ENCODE measurements around the gene HPS5.
"Not testable (repeated sequence)": the region's sequence is repeated elsewhere in the genome, so short reads cannot be mapped to it uniquely, and the experiment has no call there.

Gene HPS5

DNA sequence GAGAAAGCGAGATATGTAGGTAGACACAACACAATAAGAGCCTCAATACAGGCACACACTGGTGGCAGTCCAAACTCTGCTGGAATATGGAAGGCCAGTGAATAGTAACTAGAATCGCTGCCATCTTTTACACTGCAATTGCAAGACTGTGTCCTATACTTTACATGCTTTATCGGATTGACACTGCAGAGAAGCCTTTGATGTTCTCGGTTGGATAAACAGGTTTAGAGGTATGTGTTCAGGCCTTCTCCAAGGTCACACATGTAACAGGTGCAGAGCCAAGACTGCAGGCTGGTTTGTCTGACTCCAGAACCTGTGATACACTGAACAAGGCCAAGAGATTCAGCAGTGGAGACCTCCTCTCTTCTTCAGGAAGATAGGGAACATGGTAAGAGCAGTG is 50.7 kb downstream of the HPS5 start:
- in situ Hi-C loops (cut with HindIII; ENCODE audit: low sequenced_read_pairs), result no loop called here

DNA sequence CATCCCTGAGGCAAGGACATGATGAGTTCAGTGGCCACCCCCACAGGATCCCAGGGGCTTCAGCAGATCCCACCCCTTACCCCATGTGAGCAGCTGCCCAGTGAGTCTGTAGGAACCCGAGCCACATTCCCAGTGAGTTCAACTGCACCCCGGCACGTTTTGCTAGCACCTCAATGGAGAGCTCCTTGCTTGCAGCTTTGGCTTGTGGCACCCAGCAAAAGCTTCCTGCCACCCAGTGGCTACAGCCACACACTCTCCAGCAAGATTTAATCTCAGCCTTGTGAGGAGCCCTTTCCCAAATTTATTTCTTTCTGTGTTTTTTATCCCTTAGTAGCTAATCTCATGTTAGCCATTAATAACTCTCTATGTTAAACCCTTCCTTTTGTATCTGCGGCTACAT is 51.8 kb downstream of the HPS5 start:
- in situ Hi-C loops (cut with HindIII; ENCODE audit: low sequenced_read_pairs), result no loop called here

DNA sequence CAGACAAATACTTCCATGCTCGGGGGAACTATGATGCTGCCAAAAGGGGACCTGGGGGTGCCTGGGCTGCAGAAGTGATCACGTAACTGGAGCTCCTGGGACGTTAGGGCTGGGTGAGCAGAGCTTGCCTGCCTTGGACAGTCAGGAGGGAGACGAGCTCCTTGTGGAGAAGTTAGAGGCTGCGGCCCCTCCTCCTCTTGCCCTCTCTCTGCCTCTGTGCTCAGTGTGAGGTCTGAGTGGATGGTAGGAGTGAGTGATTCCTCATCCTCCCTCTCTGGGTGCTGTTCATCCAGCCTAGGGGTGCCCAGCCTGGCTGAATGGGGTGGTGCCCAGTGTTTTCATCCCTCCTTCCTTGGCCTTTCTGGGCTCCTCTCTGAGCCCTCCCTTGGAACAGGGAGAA is 52.7 kb downstream of the HPS5 start:
- in situ Hi-C loops (cut with HindIII; ENCODE audit: low sequenced_read_pairs), result not testable (repeated sequence)

DNA sequence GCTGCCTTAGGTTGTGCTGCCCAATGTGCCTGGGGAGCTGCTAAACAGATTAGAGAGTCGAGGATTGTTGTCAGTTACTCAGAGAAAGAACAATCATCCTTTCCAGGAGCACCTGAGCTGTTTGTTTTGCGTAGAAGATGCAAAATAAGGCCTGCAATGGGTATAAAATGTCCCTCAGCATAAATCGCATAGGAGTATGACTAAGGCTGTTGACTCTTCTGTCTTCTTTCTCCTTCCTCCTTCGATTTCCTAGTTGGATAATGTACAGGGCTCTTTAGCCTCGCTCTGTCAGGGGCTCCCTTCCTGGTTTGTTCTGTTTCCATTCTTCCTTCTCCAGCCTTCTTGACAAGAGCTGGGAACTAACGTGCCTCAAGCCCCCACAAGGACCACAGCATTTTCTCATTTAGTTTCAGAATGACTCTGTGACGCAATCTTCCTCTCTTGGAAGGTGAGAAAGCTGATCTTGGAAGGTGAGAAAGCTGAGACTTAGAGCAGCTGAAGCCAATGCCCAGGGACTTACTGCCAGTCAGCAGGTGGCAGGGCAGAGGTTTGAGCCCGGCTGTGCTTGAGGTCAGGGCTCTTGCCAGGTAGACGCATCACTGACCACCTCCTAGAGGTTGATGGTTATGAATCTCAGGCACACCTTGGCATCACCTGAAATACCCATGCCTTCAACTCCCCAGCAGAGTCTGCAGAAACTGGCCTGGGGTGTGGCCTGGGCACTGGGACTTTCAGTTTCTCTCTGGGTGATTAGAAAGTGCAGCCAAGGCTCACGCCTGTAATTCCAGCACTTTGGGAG is 54.4 kb downstream of the HPS5 start:
- in situ Hi-C loops (cut with HindIII; ENCODE audit: low sequenced_read_pairs), result not testable (repeated sequence)

DNA sequence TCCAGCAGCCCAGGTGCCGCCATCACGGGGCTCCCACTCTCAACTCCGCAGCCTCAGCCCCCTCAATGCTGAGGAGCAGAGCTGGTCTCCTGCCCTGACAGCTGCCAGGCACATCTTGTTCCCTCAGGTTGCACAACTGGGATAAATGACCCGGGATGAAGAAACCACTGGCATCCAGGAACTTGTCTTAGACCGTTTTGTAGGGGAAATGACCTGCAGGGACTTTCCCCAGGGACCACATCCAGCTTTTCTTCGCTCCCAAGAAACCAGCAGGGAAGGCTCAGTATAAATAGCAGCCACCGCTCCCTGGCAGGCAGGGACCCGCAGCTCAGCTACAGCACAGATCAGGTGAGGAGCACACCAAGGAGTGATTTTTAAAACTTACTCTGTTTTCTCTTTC is 56.0 kb downstream of the HPS5 start, which contains the start of gene SAA1:
Gene SAA1 (plus strand): TSS at position 316 of the 400 bp plus-strand sequence. CDS start 624 bp downstream, outside the sequence.
- in situ Hi-C loops (cut with HindIII; ENCODE audit: low sequenced_read_pairs), result no loop called here

DNA sequence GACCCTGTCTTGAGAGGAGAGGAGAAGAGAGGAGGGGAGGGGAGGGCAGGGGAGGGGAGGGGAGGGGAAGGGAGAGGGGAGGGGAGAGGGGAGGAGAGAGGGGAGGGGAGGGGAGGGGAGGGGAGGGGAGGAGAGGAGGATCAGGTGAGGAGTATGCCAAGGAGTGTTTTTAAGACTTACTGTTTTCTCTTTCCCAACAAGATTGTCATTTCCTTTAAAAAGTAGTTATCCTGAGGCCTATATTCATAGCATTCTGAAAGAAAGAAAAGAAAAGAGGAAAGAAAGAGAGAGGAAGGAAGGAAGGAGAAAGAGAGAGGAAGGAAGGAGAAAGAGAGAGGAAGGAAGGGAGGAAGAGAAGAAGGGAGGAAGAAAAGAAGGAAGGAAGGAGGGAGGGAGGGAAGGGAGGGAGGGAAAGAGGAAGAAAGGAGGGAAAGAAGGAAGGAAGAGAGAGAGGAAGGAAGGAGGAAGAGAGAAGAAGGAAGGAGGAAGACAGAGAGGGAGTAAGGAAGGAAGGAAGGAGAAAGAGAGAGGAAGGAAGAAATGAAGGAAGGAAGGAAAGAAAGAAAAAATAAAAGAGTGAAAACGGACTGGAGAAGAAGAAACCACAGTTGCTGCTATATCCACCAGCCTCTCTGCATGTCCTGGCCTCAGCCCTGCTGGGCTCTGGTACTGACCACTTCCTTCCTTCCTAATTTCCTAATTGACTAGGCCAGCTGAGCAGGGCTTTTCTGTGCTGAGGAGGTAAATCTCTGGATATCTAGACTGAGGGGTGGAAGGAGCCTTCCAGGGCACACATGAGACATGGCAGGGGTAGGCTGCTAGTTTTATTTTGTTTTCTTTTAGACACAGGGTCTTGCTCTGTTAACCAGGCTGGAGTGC is 57.0 kb downstream of the HPS5 start:
- in situ Hi-C loops (cut with HindIII; ENCODE audit: low sequenced_read_pairs), result no loop called here

DNA sequence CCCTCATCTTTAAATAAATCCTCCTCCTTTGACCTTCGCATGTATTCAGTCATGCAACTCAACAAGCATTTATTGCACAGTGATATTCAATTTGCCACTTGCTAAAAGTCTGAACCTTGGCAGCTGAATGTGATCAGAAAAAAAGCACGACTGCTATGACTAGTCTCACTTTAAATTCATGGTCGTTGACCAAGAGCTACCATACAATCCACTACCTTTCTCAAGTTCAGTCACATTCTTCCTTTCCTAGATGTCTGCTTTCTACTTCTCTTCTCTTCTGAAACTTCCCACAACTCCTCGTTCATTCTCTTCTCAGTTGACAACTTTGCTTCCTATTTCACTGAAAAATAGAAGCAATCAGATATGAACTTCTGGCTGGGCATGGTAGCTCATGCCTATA is 57.9 kb downstream of the HPS5 start:
- in situ Hi-C loops (cut with HindIII; ENCODE audit: low sequenced_read_pairs), result no loop called here

DNA sequence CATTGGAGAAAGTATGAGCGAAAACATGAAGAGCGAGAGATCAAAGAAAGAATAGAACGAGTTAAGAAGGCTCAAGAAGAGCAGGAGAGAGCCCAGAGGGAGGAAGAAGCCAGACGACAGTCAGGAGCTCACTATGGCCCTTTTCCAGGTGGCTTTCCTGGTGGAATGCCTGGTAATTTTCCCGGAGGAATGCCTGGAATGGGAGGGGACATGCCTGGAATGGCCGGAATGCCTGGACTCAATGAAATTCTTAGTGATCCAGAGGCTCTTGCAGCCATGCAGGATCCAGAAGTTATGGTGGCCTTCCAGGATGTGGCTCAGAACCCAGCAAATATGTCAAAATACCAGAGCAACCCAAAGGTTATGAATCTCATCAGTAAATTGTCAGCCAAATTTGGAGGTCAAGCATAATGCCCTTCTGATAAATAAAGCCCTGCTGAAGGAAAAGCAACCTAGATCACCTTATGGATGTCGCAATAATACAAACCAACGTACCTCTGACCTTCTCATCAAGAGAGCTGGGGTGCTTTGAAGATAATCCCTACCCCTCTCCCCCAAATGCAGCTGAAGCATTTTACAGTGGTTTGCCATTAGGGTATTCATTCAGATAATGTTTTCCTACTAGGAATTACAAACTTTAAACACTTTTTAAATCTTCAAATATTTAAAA is 59.1 kb downstream of the HPS5 start:
- in situ Hi-C loops (cut with HindIII; ENCODE audit: low sequenced_read_pairs), result not testable (repeated sequence)

DNA sequence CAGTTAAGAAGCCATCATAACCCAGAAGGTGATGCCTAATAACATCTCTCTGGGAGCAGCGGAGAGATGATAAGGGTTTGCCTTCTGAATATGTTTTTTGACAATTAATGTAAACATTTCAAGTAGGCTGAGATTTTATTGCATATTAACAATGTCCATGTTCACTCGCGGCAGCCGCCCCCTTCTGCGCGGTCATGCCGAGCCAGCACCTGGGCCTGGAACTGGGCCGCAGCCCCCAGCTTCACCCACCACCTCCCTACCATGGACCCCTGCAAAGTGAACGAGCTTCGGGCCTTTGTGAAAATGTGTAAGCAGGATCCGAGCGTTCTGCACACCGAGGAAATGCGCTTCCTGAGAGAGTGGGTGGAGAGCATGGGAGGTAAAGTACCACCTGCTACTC is 60.2 kb downstream of the HPS5 start:
- in situ Hi-C loops (cut with HindIII; ENCODE audit: low sequenced_read_pairs), result no loop called here

DNA sequence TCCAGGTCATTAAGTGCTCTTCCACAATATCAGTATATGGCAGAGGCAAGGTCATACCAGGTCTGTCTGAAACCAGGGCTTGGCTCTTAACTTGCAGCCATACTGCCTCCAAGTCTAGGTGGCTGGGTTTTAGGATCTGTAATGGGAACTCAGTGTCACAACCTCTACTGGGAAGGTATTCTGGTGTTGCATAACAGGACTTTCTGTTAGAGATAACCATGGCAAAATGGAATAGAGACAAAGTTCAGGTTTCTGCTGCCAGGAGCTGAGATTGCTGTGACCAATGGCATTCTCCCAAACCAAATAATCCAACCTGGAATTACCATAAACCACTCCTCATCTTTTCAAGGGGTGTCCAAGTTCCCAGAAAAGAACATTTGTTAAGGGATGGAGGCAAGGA is 62.7 kb downstream of the HPS5 start:
- in situ Hi-C loops (cut with HindIII; ENCODE audit: low sequenced_read_pairs), result no loop called here

DNA sequence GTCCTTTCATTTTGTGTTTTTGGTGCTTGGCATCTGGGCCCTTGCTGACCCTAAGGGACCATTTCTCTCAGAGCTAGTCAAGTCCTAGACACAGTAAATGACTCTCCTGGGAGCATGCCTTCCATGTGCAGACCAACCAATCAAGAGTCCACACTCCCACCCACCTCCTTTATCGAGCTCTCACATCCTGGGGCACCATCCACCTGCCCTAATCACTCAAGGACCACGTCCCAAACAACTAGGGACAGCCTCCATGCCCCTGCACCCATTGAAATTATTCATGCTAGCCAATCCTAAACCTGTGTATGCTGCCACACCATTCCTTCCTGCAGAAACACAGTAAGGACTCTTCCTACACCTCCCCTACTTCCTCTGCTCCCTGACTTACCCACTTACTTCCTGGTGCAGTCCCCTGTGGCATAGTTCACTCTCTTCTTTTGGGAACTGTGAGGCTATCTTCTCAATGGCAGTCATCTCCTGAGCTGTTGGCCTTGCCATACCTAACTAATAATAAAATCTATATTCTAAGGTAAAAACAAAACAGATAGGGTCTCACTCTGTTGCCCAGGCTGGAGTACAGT is 67.1 kb downstream of the HPS5 start:
- in situ Hi-C loops (cut with HindIII; ENCODE audit: low sequenced_read_pairs), result no loop called here

DNA sequence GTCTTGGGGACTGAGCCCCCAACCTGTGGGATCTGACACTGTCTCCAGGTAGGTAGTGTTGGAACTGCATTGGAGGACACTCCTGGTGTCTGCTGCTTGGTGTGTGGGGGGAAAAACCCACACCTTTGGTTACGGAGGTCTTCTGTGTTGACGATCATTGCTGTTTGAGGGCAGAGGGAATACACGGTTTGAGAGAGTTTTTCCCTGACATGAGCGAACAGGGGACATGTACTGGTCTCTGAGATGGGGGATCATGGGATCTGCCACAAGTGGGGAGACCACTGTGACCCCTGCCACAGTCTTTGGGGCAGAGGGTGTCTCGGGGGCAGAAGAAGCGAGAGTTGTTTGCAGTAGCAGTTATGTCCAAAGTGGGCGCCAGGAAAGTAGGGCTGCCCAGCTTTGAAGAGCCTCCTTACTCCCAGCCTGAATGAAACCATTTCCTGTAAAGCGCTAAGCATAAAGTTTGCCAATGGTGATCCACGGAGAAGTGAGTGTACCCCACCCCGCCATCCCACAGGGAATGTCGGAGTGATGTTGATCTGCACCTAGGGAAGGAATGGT is 68.1 kb downstream of the HPS5 start:
- in situ Hi-C loops (cut with HindIII; ENCODE audit: low sequenced_read_pairs), result no loop called here

DNA sequence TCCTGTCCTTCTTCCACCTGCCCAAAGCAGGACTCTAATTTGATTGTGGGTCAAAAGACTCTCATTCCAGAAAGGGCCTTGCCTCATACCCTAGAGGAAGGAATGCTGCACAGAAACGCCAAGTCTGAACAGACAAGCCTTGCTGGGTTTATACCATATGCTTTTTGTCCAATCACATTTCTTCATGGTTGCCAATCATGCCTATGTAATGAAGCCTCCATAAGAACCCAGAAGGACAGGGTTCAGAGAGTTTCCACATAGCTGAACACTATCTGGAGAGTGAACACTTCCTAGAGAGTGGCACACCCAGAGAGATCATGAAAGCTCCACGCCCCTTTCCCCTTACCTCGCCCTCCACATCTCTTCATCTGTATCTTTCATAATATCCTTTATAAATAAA is 68.7 kb downstream of the HPS5 start:
- in situ Hi-C loops (cut with HindIII; ENCODE audit: low sequenced_read_pairs), result no loop called here

DNA sequence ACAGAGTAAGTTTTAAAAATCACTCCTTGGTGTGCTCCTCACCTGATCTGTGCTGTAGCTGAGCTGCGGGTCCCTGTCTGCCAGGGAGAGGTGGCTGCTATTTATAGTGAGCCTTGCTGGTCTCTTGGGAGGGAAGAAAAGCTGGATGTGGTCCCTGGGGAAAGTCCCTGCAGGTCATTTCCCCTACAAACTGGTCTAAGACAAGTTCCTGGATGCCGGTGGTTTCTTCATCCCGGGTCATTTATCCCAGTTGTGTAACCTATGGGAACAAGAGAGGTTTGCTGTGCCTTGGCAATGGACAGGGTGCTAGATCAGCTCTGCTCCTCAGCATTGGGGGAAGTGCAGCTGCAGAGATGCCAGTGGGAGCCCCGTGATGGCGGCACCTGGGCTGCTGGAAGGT is 73.4 kb downstream of the HPS5 start, which contains the start of gene SAA2:
Gene SAA2 (minus strand): TSS at position 108 of the 400 bp plus-strand sequence. CDS start 657 bp downstream, outside the sequence.
- in situ Hi-C loops (cut with HindIII; ENCODE audit: low sequenced_read_pairs), result no loop called here

DNA sequence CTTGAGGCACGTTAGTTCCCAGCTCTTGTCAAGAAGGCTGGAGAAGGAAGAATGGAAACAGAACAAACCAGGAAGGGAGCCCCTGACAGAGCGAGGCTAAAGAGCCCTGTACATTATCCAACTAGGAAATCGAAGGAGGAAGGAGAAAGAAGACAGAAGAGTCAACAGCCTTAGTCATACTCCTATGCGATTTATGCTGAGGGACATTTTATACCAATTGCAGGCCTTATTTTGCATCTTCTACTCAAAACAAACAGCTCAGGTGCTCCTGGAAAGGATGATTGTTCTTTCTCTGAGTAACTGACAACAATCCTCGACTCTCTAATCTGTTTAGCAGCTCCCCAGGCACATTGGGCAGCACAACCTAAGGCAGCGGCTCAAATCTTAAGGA is 74.8 kb downstream of the HPS5 start:
- in situ Hi-C loops (cut with HindIII; ENCODE audit: low sequenced_read_pairs), result not testable (repeated sequence)

DNA sequence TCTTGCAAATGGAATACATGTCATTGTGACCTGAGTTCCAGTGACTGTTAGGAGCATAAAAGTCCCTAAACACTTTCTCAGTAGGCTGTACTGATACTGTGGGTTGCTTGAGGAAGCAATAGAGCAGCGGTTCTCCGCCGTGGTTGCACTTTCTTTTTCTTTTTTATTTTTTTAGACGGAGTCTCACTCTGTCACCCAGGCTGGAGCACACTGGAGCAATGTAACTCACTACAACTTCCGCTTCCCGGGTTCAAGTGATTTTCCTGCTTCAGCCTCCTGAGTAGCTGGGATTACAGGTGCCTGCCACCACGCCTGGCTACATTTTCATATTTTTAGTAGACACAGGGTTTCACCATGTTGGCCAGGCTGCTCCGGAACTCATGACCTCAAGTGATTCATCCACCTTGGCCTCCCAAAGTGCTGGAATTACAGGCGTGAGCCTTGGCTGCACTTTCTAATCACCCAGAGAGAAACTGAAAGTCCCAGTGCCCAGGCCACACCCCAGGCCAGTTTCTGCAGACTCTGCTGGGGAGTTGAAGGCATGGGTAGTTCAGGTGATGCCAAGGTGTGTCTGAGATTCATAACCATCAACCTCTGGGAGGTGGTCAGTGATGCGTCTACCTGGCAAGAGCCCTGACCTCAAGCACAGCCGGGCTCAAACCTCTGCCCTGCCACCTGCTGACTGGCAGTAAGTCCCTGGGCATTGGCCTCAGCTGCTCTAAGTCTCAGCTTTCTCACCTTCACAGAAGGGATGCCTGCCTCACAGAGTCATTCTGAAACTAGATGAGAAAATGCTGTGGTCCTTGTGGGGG is 75.4 kb downstream of the HPS5 start:
- in situ Hi-C loops (cut with HindIII; ENCODE audit: low sequenced_read_pairs), result not testable (repeated sequence)

DNA sequence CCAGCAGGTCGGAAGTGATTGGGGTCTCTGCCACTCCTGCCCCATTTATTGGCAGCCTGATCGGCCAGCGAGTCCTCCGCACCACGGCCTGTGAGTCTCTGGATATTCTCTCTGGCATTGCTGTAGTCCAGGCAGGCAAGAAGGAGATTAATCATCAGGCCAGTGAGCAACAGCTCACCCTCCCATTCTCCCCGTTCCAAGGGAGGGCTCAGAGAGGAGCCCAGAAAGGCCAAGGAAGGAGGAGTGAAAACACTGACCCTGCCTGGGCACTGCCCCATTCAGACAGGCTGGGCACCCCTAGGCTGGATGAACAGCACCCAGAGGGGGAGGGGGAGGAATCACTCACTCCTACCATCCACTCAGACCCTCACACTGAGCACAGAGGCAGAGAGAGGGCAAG is 76.5 kb downstream of the HPS5 start:
- in situ Hi-C loops (cut with HindIII; ENCODE audit: low sequenced_read_pairs), result no loop called here

DNA sequence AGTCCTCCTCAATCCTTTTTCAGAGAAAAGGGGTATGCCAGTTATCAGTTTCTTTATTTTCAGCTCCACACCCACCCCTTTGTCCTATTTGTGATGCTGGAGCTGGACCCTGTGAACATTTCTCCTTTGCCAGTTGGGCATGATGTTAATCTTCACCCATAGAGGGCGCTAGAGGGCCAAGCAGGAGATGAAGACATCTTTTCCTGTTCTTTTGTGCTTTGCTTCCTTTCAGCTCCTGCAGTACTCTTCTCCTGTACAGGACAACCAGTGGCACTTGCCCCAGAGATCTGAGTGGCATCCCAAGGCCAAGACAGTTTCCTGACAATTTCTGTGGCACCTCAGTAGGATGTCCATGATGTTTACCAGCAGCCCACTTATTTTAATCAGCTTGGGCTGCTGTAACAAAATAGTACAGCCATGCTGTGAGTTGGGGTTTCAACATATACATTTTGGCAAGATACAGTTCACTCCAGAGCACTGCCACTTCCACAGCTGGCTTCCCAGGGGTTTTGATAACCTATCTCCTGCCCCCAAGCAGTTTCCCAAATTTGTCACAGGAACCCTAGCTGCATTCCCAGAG is 78.1 kb downstream of the HPS5 start:
- in situ Hi-C loops (cut with HindIII; ENCODE audit: low sequenced_read_pairs), result no loop called here

DNA sequence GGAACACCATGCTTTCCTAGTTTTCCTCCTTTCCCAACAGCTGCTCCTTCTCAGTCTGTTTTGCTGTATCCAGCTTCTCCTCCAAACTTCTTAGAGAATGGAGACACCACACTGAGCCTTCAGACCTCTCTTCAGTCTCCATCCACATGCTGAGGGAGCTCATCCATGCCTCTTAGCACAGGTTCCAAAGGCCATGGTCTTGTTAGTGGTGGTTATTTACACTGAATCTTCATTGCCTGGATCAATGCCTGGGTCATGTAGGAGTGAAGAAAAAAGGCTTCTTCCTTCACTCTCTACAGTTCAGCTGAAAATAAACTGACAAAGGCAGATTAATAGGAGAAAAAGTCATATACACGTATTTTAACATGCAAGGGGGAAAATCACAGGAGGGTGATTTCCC is 82.3 kb downstream of the HPS5 start:
- in situ Hi-C loops (cut with HindIII; ENCODE audit: low sequenced_read_pairs), result no loop called here

Measured in DLD1 (cell line).